ENCODE results near the gene NFIX.

NFIX gene

DNA sequence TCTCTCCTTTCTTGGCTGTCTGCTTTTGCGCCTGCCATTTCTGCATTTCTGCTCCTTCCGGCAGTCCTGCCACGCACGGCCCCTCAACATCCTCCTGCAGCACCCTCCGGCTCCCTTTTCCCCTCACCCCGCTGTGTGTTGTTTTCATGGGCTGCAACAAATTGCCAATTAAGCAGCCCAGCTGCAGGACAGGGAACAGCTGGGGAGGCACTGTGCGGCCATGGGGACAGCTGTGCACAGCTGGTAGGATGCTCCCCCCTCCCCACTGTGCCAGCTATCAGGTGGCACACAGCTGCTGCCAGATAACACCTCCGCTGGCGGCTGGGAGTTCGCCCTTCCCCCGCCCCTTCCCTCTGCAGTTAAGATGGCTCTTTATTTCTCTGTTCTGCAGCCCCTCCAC, 82.0 kb downstream of the NFIX start:
- no peak for DNase-seq (ENCODE audit: low spot score)
- in situ Hi-C loops (cut with MboI; ENCODE audit: low pct_unique_long_range_greater_than_20kb, low sequenced_read_pairs, unreplicated experiment), result no loop called here
- TF ChIP-seq, protein P1, sequence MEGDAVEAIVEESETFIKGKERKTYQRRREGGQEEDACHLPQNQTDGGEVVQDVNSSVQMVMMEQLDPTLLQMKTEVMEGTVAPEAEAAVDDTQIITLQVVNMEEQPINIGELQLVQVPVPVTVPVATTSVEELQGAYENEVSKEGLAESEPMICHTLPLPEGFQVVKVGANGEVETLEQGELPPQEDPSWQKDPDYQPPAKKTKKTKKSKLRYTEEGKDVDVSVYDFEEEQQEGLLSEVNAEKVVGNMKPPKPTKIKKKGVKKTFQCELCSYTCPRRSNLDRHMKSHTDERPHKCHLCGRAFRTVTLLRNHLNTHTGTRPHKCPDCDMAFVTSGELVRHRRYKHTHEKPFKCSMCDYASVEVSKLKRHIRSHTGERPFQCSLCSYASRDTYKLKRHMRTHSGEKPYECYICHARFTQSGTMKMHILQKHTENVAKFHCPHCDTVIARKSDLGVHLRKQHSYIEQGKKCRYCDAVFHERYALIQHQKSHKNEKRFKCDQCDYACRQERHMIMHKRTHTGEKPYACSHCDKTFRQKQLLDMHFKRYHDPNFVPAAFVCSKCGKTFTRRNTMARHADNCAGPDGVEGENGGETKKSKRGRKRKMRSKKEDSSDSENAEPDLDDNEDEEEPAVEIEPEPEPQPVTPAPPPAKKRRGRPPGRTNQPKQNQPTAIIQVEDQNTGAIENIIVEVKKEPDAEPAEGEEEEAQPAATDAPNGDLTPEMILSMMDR (IDR thresholded peaks at IDR 0.05; ENCODE audit: extremely low read depth, insufficient read depth, missing control alignments), result no peak

DNA sequence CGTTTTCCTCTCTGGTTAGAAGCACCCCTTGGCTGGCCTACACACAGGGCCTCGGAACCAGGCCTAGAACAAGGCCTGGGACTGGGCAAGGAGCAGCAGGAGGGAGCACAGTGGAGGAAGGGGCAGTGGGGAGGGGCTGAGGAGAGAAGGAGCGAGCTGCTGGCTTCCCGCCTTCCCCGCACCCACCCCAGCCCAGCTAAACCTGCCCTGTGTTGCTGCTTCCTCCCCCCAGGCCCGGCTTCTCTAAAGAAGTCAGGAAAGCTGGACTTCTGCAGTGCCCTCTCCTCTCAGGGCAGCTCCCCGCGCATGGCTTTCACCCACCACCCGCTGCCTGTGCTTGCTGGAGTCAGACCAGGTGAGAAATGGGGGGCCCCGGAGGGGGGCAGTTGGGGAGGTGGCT, 83.1 kb downstream of the NFIX start:
- DNase-seq (ENCODE audit: low spot score), result no peak
- TF ChIP-seq, protein P1 (IDR thresholded peaks at IDR 0.05; ENCODE audit: extremely low read depth, insufficient read depth, missing control alignments), result no peak
- in situ Hi-C loops (cut with MboI; ENCODE audit: low pct_unique_long_range_greater_than_20kb, low sequenced_read_pairs, unreplicated experiment), result no loop called here

DNA sequence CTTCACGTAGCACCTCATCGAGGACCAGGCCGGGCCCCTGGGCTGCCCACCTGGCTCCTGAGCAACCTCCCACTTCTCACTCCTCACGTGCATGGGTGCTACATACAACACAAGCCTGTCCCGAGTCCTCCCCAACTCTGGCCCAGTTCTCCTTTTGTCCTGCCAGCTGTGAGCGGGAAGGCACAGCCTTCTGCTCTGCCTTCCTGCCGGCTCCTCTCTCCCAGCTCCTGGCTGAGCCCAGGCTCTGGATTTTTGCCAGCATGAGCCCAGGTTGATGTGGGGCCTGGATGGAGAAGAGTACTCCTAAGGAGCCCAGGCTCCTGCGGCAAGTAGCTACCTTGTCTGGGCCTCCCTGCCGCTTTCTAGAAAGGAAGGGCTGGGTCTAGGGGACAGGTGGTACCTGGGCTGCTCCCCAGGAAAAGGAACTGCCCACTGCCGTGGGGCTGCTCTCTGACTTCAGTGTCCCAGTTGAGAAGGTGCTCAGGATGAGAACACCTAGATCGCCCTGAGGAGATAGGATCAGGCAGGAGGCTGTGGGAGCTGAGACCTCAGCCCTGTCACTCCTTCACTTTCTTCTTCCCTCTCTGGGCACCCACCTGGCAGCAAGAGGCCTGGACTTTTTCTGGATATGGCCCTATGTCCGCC, 83.7 kb downstream of the NFIX start:
- TF ChIP-seq, protein P1 (IDR thresholded peaks at IDR 0.05; ENCODE audit: extremely low read depth, insufficient read depth, missing control alignments), result no peak
- in situ Hi-C loops (cut with MboI; ENCODE audit: low pct_unique_long_range_greater_than_20kb, low sequenced_read_pairs, unreplicated experiment), result no loop called here
- DNase-seq (ENCODE audit: low spot score), result no peak

DNA sequence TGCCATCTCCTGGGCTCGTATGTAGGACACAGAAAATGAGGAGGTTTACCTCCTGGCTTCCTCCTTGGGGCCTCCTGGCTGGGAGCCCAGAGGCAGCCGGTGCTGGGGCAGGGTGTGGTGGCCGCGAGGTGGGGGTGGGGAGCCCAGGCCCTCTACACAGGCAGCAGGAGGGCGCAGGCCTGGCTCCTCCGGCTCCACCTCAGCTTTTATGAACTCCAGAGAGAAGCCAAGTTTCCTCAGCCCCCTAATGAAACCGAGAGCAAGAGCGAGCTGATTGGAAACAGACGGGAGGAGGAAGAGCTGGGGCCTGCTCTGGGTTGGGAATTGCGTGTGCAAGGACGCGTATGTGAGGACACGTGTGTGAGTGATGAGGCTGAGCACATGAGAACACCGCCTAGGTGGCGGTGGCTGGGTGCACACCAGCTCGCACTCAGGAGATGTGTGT, 84.3 kb downstream of the NFIX start:
- in situ Hi-C loops (cut with MboI; ENCODE audit: low pct_unique_long_range_greater_than_20kb, low sequenced_read_pairs, unreplicated experiment), result no loop called here
- DNase-seq (ENCODE audit: low spot score), result no peak

DNA sequence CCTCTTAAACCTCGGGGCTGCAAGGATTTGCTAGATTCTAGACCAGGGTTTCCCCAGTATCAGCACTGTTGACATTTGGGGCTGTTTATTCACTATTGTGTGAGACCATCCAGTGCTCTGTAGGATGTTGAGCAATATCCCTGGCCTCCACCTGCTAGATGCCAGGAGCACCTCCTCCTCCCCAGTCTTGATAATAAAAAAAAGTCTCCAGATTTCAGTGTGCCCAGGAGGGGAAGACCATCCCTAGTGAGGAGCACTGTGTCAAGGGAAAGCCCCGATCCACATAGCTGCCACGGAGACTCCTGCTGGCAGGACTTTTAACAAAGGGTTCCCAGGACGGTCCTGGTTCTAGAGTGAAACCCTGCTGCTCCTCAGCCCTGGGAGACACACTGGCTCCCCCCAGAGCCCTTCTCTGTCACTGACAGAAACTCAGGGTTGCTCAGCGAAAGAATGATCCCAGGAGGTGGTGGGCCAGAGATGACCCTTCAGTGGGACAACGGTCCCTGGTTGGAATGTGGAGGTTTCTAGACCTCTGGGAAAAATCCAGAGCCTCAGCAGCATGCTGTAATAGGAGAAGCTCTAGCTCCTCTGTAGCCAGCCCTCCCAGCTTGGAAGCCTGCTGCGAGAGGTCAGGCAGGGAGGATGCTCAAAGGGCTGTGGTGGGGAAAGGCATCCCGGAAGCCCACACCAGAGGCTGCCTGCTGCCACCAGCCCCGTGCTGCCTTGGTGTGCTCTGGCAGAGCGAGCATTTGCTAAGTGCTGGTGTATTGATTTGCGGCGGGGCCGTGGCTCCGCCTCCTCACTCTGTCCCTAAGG, 87.1 kb downstream of the NFIX start:
- no peak for DNase-seq (ENCODE audit: low spot score)
- in situ Hi-C loops (cut with MboI; ENCODE audit: low pct_unique_long_range_greater_than_20kb, low sequenced_read_pairs, unreplicated experiment), result no loop called here
- TF ChIP-seq, protein P1 (IDR thresholded peaks at IDR 0.05; ENCODE audit: extremely low read depth, insufficient read depth, missing control alignments), result peak; percentile 4

More for the DNA sequence above, 84.3 kb downstream of the NFIX start:
- TF ChIP-seq, protein P1 (IDR thresholded peaks at IDR 0.05; ENCODE audit: extremely low read depth, insufficient read depth, missing control alignments), result no peak

DNA sequence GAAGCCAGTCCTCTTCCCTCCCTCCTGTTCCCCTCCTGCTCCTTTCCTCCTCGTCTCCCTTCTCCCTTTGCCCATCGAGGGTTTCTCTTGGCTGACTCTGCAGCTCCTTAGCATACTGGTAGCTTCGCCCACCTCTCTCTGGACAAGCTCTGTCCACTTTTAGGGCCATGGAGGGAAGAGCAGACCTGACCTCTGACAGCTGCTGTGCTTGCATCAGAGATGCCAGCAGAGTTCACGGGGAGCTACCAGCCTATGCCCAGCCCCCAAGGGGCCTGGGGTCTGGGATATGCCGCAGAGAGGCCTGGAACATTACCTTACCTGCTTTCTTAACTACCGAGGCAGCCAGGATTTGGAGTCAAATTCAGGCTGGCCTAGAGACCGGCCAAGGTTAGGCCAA, 87.7 kb downstream of the NFIX start:
- TF ChIP-seq, protein P1 (IDR thresholded peaks at IDR 0.05; ENCODE audit: extremely low read depth, insufficient read depth, missing control alignments), result no peak
- DNase-seq (ENCODE audit: low spot score), result no peak
- in situ Hi-C loops (cut with MboI; ENCODE audit: low pct_unique_long_range_greater_than_20kb, low sequenced_read_pairs, unreplicated experiment), result no loop called here
